Fibroblast of lung (primary cell): ENCODE measurements around the gene TENM4. TPM values are rescaled to one million over a fixed set of nuclear protein-coding genes. Genes with fewer than 3 reads are reported as not detected.

Experiments
- DNase-seq, 2 donors: peaks; one replicate each; pipeline versions ENCODE4 v3.0.0 to v3.0.0-alpha.2; 2010; ENCODE audit warnings: low read depth in 2 of 2
- H2AFZ ChIP-seq: 2 replicates; pipeline ENCODE4 v1.5.1; 2012; ENCODE audit warnings: low read length, control low read depth, inconsistent platforms
- H3K27ac ChIP-seq: 2 replicates; pipeline ENCODE4 v1.5.1; 2011; ENCODE audit warnings: low read length, control low read depth; ENCODE audit not compliant: insufficient read depth
- H3K27me3 ChIP-seq: 2 replicates; pipeline ENCODE4 v1.5.1; 2011; ENCODE audit warnings: mild to moderate bottlenecking, low read length; ENCODE audit not compliant: control insufficient read depth, insufficient read depth
- H3K36me3 ChIP-seq: 2 replicates; pipeline ENCODE4 v1.5.1; 2011; ENCODE audit warnings: low read length; ENCODE audit not compliant: control insufficient read depth, insufficient read depth
- H3K4me1 ChIP-seq: 2 replicates; pipeline ENCODE4 v1.5.1; 2011; ENCODE audit warnings: low read length; ENCODE audit not compliant: control insufficient read depth, insufficient read depth; ENCODE audit errors: extremely low read depth
- H3K4me2 ChIP-seq: 2 replicates; pipeline ENCODE4 v1.5.1; 2011; ENCODE audit warnings: low read length, control low read depth; ENCODE audit not compliant: insufficient read depth; ENCODE audit errors: extremely low read depth
- H3K4me3 ChIP-seq, 4 experiments: fragments of 200-600 bp in 1 of 4; sonication (generic) in 1 of 4; replicated peaks in 1 of 4; 2 replicates each; pipeline ENCODE4 v1.5.1; 2011 to 2016; ENCODE audit warnings: low read length in 4 of 4, low read depth in 3 of 4, mild to moderate bottlenecking in 3 of 4, control low read depth in 2 of 4, inconsistent platforms in 1 of 4, mixed read lengths in 1 of 4; ENCODE audit not compliant: insufficient read depth in 1 of 4; ENCODE audit errors: control extremely low read depth in 1 of 4
- H3K79me2 ChIP-seq: 2 replicates; pipeline ENCODE4 v1.5.1; 2012; ENCODE audit warnings: mild to moderate bottlenecking, low read length, inconsistent platforms; ENCODE audit not compliant: control insufficient read depth, insufficient read depth
- H3K9ac ChIP-seq: 2 replicates; pipeline ENCODE4 v1.5.1; 2011; ENCODE audit warnings: mild to moderate bottlenecking, low read length, control low read depth; ENCODE audit not compliant: insufficient read depth
- H3K9me3 ChIP-seq: 2 replicates; pipeline ENCODE4 v1.5.1; 2012; ENCODE audit warnings: low read depth, low read length; ENCODE audit not compliant: control insufficient read depth, insufficient read depth
- H4K20me1 ChIP-seq: 2 replicates; pipeline ENCODE4 v1.5.1; 2011; ENCODE audit warnings: low read length; ENCODE audit not compliant: control insufficient read depth, insufficient read depth; ENCODE audit errors: extremely low read depth
- CTCF ChIP-seq, 2 donors: IDR thresholded peaks in 1 of 2; conservative IDR thresholded peaks in 1 of 2; 1 replicate in 1 of 2; 2 replicates in 1 of 2; pipeline ENCODE4 v1.5.1; 2011 to 2012; ENCODE audit warnings: low read length in 2 of 2, control low read depth in 1 of 2, inconsistent platforms in 1 of 2, low read depth in 1 of 2, mild to moderate bottlenecking in 1 of 2
- EZH2 ChIP-seq: IDR thresholded peaks from 2 replicates; pipeline ENCODE4 v1.5.1; 2012; ENCODE audit warnings: low read length, control low read depth, mild to moderate bottlenecking; ENCODE audit errors: missing control alignments
- polyA plus RNA-seq, 2 donors: library from polyadenylated mRNA; depleted of rRNA in 1 of 2; stranded (reverse) in 1 of 2; unstranded in 1 of 2; fragments of >200 nt; gene quantifications; 2 replicates each; pipeline ENCODE4 v1.2.1, GENCODE V29; 2011 to 2012; ENCODE audit warnings: missing spikeins in 1 of 2
- total RNA-seq: library from RNA; depleted of rRNA; stranded (reverse); fragments of >200 nt; gene quantifications from 2 replicates; pipeline ENCODE4 v1.2.1, GENCODE V29; 2014

TENM4 gene
- total and polyA plus RNA-seq, 2 donors (not counting 1 experiment from before 2014, with no cell fraction given) = 4.6 to 48.4 TPM

- TF ChIP-seq EZH2 = no peak
- no peak for TF ChIP-seq CTCF (conservative IDR thresholded peaks at IDR 0.05 in 1 of 2, IDR thresholded peaks at IDR 0.05 in 1 of 2; ENCODE audit: low read depth in 1 of 2, low read length in 2 of 2)
- no peaks in the 10 kb centered on the region for H3K36me3 ChIP-seq
Observed at GRCh38 chr11:79449040-79449439, 8.2 kb upstream of the TENM4 start.

GRCh38 chr11:79447038-79447786 is 6.4 kb upstream of the TENM4 start:
- H3K9ac ChIP-seq = no peak overlapping the region

More at GRCh38 chr11:79449040-79449439, 8.2 kb upstream of the TENM4 start:
- no peak overlapping the region for H3K4me2 ChIP-seq
- H3K4me3 ChIP-seq = no peak overlapping the region
- no peak overlapping the region for H2AFZ ChIP-seq
- no peaks in the 10 kb centered on the region for H4K20me1 ChIP-seq
- H3K79me2 ChIP-seq = no peaks in the 10 kb centered on the region
- DNase-seq = no peak
- no peaks in the 10 kb centered on the region for H3K9me3 ChIP-seq
- H3K27ac ChIP-seq = no peak overlapping the region
- no peaks in the 10 kb centered on the region for H3K4me1 ChIP-seq
- no peaks in the 10 kb centered on the region for H3K27me3 ChIP-seq
- no peak overlapping the region for H3K9ac ChIP-seq

GRCh38 chr11:79444923-79445322 is 4.1 kb upstream of the TENM4 start:
- no peak overlapping the region for H3K27ac ChIP-seq
- no peaks in the 10 kb centered on the region for H3K27me3 ChIP-seq
- H3K4me1 ChIP-seq = no peaks in the 10 kb centered on the region
- TF ChIP-seq CTCF (conservative IDR thresholded peaks at IDR 0.05 in 1 of 2, IDR thresholded peaks at IDR 0.05 in 1 of 2; ENCODE audit: low read depth in 1 of 2, low read length in 2 of 2) (no peak), EZH2 (no peak)
- no peak overlapping the region for H2AFZ ChIP-seq
- DNase-seq = no peak
- H3K9me3 ChIP-seq = no peaks in the 10 kb centered on the region
- no peaks in the 10 kb centered on the region for H3K36me3 ChIP-seq
- H3K4me3 ChIP-seq = no peak overlapping the region
- no peaks in the 10 kb centered on the region for H4K20me1 ChIP-seq
- no peak overlapping the region for H3K4me2 ChIP-seq
- no peak overlapping the region for H3K9ac ChIP-seq
- H3K79me2 ChIP-seq = no peaks in the 10 kb centered on the region

More at GRCh38 chr11:79447038-79447786, 6.4 kb upstream of the TENM4 start:
- Histone ChIP-seq H3K27ac (no peak overlapping the region), H3K4me1 (no peaks in the 10 kb centered on the region), H4K20me1 (no peaks in the 10 kb centered on the region), H3K27me3 (no peaks in the 10 kb centered on the region), H3K79me2 (no peaks in the 10 kb centered on the region), H3K9me3 (no peaks in the 10 kb centered on the region), H3K4me2 (no peak overlapping the region), H3K36me3 (no peaks in the 10 kb centered on the region), H2AFZ (no peak overlapping the region), H3K4me3 (no peak overlapping the region)
- no peak for DNase-seq
- TF ChIP-seq EZH2 = no peak
- TF ChIP-seq CTCF (conservative IDR thresholded peaks at IDR 0.05 in 1 of 2, IDR thresholded peaks at IDR 0.05 in 1 of 2; ENCODE audit: low read depth in 1 of 2, low read length in 2 of 2) = no peak
